GM21786 (cell line): ENCODE results near the gene TRH.

Source experiments
- ATAC-seq: cut with Tn5 transposase; IDR thresholded peaks from one replicate; pipeline ENCODE4 v1.9.1; 2021; ENCODE audit not compliant: unreplicated experiment

Gene TRH, protein sequence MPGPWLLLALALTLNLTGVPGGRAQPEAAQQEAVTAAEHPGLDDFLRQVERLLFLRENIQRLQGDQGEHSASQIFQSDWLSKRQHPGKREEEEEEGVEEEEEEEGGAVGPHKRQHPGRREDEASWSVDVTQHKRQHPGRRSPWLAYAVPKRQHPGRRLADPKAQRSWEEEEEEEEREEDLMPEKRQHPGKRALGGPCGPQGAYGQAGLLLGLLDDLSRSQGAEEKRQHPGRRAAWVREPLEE

DNA sequence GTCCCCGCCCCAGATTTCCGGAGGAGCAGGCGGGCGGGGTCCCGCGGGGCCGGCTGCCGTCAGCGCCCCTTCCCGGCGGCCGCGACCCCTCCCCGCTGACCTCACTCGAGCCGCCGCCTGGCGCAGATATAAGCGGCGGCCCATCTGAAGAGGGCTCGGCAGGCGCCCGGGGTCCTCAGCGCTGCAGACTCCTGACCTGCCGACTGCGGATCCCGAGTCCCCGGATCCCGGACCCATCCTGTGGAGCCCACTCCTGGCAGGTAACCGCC lies at the start of gene TRH:
TRH (plus strand) TSS at position 157 of the 269 bp plus-strand sequence. CDS start 1,097 bp downstream, outside the sequence.
- no peak for ATAC-seq

DNA sequence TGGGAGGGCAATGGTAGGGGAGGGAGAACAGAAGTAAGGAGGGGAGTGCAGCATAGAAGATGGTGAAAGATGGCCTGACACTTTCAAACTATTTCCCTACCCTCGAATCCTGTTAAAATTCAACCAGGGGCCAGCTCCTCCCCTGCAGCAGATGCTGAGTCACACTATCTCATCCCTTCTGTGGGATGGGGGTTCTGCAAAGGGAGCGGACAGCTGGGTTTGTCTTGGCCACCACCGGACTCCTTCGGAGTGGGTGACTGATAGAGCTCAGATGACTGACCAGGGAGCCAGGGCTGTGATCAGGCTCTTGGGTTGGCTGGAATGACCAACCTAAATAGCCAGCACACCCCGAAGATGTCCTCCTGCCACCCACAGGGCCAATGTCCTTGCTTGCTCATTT lies 47.4 kb upstream of the TRH start:
- no peak for ATAC-seq

DNA sequence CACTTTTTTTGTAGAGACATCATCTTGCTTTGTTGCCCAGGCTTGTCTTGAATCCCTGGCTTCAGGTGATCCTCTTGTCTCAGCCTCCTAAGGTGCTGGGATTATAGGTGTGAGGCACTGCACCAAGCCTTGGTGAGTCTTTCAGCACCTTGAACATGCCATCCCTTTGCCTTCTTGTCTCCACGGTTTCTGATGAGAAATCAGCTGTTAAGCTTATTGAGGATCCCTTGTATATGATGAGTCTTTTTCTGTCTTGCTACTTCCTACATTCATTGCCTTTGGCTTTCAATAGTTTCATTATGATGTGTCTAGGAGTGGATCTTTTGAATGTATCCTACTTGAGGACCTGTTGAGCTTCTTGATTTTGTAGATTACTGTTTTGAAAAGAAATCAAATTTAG lies 45.1 kb upstream of the TRH start:
- ATAC-seq = no peak

DNA sequence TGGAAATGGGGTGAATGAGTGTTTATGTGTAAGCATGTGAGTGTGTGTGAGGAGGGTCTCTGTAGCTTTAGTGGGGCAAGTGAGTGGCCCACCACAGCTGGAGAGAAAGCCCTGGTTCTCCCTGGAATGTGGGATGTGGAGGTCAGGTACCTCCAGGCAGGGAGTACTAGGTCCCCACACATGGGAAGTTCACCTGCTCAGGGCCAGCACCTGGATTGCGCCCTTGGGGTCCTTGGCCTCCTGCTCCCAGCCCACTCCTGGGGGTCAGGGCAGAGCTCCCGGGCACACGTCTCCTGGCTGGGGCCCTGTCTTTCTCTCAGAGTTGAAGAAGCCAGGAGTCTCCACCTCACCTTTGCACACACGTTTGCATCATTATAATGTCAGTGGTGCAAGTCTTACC lies 41.0 kb upstream of the TRH start:
- no peak for ATAC-seq

DNA sequence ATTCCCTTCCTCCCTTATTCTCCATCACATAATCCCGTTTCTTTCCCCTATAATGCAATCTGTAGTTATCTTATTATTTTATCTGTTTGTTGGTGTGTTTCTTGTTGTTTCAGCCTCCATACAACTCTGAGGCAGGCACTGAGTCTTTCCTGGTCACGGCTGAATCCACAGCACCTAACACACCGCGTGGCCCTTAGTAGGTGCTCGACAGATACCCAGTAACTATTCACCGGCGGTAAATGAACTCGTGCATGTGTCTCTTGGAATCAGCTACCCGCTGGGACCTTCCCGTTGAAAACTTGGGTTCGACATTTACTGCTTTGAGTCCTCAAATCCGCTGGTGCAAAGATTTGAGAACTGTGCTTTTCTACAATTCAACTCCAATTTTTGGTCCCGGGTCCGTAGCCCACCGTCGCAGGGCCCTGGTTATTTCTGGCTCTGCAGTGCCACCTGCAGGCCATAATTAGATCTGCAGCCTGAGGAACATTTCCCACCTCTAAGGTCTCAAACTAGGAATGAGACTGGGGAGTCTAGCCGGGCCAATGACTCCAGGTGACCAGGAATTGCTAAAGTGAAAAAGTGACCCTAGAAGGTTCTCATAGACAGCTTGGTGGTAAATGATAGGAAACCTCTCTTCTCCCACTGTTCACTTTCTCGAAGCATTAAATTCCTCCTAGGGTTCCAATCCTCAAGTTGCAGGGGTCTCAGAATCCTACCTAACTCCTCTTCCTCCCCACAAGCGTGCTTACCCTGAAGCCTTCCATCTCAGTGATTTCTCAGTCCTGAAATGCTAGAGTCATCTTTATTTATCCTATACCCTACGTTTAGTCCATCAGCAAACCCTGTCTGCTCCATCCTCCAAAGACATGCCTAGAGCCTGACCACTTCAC lies 40.0 kb upstream of the TRH start:
- ATAC-seq = no peak

DNA sequence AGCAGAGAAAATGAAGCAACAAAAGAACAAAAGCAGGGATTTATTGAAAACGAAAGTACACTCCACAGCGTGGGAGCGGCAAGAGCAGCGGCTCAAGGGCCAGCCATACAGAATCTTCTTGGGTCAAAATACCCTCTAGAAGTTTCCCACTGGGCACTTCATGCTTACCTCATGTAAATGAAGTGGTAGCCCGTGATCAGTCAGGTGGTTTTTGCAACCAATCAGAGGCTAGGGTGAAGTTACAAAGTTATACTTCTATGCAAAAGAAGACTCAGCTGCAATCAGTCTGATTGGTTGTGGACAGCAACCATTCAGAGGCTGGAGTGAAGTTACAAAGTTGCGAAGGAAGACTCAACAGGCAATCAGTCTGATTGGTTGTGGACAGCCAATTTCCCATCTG lies 37.8 kb upstream of the TRH start:
- ATAC-seq = no peak

DNA sequence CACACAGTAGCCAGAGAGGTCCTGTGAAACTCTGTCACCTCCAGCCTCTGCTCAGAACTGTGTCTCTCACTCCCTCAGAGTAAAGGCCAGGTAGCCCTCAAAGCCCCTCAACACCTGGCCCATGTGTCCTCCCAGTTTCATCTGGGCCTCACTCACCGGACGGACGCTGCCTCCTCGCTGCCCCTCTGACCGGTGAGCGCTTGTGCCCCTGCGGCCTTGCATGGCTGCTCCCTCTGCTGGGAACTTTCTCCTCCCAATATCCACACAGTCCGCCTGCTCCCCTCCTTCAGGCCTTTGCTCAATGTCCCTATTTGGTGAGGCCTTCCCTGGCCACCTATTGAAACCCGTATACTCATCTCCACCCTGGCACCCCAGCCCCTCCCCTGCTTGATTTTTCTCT lies 36.8 kb upstream of the TRH start:
- ATAC-seq = no peak

DNA sequence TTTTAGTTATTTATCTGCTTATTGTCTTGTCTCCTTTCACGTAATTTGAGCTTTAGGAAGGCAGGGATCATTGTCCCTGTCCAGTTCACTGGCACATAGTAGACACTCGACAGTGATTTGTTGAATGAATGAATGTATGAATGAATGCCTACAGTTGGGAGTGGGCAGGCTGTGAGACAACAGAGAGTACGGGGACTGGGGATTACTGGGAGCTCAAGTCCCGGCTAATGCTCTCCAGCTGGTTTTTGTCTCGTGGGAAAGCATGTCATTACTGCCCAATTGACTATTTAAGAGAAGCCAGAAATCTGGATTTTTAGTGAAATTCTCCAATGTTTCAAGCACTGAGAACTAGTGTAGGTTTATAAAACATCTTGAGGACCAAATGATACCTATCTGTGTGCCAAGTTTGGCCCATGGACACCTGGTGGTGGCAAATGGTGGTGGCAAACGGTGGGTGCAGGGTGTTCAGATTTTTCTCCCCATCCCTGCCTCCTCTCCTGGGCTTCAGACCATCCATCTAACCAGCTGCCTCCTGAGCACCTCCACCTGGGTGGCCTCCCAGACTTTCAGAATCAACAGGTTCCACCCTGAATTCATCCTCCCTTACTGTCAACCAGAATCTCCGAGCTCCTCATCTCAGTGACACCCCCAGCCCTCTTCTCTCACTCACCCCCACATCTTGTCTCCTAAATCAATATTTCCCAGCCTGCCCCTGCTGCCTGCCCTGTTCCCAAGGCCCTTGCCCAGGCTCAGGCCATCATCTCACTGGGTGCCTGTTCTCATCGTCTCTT lies 36.2 kb upstream of the TRH start:
- ATAC-seq = no peak

DNA sequence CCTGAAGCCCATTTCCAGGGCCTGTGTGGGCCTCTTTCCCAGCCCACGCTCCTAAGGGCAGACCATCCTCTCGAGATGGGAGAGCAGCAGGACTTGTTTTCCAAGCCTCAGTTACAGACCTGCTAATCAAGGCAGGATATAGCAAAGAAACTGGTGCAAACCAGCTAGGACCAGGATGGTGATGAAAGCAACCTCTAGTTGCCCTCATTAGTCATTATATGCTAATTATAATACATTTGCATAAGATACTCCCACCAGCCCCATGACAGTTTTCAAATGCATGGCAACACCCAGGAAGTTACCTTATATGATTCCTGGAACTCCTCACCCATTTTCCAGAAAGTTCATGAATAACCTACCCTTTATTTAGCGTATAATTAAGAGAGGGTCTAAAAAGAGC lies 34.4 kb upstream of the TRH start:
- ATAC-seq = no peak

DNA sequence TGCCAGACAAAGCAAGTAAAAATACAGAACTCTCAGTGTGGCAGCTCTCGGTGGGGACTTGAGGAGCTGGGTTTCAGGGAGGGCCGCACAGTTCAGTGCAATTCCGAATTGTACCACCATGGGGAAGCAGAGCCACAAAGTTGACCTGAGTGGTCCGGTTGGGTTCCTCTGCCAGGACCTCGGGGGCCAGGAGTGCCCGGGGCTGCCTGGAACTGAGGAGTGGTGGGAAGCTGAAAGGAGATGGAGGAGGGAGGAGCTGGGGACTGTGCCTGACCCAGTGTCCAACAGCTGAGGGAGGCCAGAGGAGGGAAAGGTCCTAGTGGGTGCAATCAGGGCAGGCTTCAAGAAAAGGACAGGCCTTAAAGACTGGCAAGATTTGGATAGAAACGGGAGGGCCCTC lies 32.2 kb upstream of the TRH start:
- ATAC-seq = peak; percentile 55

DNA sequence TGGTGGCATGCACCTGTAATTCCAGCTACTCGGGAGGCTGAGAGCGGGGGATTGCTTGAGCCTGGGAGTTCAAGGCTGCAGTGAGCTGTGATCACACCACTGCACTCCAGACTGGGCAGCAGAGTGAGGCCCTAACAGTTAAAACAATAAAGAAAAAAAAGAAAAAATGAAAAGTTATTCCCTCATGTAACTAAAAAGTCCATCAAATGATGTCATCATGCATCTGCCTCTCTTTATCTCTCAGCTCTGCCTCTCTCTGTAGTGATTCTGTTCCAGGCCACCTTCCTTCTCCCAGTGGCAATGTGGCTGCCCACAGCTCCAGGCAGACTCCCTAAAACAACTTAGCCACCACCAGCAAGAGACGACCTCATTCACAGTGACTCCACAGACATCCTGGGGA lies 31.5 kb upstream of the TRH start:
- ATAC-seq = no peak

DNA sequence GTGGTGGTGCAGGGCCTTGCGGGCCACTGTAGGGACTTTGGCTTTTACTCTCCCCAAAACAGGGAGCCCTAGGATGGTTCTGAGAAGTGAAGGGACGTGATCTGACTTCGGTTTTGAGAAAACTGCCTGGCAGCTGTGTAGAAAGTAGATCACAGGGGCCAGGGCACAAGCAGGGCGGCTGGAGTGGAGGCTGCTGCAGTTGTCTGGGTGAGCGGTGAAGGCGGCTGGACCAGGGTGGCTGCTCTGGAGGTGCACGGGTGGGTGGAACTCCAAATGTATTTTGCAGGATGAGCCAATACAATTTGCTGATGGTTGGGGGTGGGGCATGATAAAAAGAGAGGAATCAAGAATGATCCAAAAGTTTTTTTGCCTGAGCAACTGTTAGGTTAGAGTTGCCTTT lies 29.8 kb upstream of the TRH start:
- ATAC-seq = no peak

DNA sequence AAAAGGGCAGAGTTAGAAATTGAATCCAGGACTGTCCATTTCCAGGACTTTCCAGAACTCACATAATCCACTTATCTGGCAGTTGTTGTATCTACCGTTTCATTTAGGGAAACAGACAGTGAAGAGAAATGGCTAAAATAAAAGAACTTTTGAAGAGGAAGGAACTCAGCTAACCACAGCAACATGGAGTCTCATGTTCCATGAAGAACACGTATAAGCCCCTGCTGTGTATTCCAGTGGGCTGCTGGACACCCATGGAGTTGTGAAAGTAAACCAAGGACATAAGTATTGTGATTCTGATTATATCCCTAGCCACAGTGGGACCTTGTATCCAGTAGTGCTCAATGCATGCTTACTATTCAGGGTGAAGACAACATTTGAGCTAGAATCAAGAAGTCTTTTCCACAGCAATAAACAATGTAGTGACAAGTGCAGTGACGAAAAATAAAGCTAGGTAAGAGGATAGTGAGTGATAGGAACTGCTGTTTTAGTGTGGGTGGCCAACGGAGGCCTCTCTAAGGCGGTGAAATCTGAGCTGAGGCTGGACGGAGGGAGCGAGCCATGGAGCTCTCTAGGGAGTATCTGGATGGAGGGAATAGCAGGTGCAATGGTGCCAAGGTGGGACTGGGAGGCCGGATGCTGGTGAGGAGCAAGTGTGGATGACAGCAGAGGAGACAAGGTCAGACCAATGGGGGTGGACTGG lies 26.8 kb upstream of the TRH start:
- ATAC-seq = no peak

DNA sequence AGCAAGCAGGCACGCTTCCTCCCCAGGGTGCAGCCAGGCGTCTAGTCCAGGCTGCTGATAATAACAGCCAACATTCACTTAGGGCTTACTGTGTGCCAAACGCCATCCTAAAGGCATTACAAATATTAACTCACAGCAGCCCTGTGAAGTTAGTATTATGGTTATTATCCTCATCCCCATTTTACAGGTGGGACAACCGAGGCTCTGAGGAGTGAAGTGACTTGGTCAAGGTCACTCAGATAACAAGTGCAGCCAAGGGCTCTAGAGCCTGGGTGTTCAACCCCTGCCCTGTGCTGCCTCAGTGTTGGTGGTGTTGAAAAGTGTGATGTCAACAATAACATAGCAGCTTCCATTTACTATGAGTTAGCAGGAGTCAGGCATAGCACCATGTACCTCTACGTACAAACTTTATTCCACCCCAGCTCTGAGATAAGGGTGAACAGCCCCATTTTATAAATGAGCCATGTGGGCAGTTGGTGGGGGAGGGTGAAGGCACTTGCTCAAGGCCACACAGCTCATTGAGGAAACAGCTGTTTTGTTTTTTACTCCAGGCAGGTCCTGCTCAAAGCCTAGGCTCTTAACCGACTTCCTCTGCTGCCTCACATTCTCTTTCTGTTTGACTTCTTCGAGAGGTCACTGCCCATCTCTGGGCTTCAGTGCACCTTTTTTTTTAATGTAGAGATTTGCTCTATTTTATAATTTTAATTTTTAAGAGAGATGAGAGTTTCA lies 24.0 kb upstream of the TRH start:
- no peak for ATAC-seq

DNA sequence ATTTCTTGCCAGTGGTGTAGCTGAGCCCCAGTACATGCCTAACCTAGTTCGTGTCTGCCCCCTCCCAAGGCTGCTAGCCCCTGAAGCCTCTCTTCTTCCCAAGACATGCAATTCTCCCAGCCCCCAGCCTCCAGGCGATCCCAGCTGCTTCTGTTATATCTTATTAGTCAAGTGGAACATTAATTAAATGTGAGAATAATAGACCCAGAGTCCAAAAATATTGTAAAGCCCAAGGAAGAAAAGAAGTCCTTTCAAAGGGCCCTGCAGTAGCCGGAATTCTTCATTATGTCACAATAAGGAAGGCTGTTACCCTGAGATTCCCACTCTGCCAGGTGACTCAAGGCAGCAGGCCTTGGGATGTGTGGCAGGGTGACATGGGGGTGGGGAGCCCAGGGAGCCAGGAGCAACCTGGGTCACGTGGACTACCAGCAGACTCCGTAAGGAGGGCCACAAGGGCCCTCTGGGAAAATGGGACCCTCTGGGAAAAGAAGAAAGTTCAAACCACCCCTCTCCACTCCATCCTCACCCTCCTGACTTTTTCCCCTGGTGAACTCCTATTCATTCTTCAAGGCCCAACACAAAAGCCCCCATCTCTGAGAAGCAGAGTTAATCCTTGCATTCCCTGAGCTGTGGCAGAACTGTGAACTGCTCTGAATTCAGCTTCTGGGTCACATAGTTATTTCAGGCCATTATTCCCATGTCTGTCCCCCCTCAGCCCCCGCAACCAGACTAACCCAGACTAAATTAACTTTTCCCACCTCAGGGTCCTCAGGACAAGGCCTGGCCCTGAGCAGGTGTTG lies 21.8 kb upstream of the TRH start:
- ATAC-seq = no peak

DNA sequence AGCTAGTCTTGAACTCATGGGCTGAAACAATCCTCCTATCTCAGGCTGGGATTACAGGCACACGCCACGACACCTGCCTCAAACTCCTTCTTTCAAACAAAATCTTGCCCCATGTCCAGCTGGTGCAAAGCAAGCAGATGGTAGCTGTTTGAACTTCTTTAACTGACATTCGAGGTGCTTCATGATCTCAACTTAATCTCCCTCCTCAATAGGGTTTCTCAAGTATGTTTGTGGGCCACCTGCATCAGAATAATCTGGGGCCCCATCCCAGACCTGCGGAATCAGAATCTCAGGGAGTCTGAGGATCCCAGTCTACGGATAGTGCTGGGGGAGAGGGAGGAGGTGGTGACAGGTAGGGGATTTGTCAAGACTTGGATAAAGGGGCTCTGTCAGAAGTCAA lies 20.9 kb upstream of the TRH start:
- no peak for ATAC-seq

DNA sequence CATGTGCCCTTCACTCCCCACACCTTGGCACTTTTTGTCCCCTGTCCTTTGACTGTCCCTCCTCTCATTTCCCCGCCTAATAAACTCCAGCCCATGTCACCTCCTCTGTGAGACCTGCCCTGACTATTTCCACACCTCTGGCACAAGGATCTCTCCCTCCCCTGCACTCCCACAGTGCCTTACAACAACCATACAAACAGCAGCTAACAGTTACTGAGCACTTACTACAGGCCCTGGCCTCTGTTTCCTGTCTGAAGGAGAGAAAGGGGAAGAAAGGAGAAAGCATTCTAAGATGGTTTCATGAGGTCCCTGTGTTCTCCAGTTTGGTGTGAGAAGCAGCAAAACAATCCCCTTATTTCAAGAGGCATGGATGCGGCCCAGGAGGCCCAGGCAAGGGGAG lies 20.0 kb upstream of the TRH start:
- ATAC-seq = no peak

DNA sequence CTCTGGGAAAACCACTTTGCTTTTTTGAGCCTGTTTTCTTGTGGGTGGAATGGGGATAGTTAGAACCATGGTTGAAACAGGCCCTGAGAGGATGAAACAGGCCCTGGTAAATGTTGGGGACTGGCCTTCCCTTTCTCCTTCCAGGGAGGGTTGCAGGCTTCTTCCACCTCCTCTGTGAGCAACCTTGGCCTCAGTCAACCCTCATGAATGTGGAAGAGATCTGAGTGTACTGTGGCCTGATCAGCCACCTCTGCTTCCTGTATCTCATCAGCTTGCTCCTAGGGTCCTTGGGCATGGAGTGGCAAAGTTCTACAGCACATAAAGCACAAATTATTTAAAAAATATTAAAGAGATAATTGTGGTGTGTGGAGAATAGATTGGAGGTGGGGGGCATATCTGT lies 17.6 kb upstream of the TRH start:
- ATAC-seq = no peak

DNA sequence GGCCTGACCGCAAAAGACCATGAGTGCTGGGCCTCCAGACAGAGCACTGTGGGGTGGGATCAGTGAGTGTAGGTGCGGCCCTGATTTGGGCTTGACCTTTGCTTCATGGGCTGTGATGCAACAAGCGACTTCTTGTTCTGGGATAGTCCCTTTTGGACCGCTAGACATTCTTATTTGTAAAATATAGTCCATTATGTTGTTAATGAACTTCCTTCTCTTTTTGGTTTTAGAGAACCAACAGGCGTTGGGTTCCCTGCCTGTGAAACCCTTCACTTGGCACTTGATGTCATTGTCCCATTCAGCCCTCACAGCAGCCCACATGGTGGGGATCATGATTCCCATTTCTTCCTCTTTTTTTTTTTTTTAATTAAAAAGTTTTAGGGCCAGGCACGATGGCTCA lies 15.8 kb upstream of the TRH start:
- ATAC-seq = no peak

DNA sequence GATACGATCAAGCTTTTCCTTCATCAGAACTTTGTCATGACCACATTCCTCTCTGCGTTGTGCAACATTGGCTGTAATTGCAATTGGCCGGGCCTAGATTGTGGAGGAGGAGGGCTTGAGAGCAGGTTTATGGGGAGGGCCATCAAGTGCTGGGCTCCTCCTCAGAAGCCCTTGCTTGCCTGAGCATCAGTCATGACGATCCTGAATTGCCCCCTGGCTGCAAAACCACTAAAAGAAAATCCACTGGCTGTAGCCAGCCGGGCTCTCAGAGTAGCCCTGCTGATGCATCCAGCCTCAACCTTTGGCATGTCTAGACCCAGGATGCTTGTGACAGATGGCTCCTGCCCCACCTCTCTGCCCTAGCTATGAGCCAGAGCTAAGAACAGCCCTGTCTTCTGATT lies 13.4 kb upstream of the TRH start:
- ATAC-seq = no peak
